RWPE2 (cell line): ENCODE measurements around the gene SHH.

Experiments
- ATAC-seq: fragments of 200-7000 bp; cut with Tn5 transposase; 3 replicates; pipeline ENCODE4 v1.9.1; 2021; ENCODE audit warnings: low read depth
- DNase-seq: peaks from one replicate; pipeline ENCODE4 v3.0.0-alpha.2; 2020; ENCODE audit warnings: low spot score
- H3K27ac ChIP-seq: fragments of 450-650 bp; 2 replicates; pipeline ENCODE4 v1.5.1; 2017; ENCODE audit warnings: mild to moderate bottlenecking; ENCODE audit not compliant: poor library complexity, severe bottlenecking
- H3K27me3 ChIP-seq: fragments of 250-450 bp; sonication (Bioruptor Pico); 2 replicates; pipeline ENCODE4 v1.5.1; 2021; ENCODE audit warnings: mild to moderate bottlenecking, moderate library complexity; ENCODE audit not compliant: insufficient read depth, poor library complexity, severe bottlenecking
- H3K36me3 ChIP-seq: fragments of 250-450 bp; sonication (Bioruptor Pico); 2 replicates; pipeline ENCODE4 v1.5.1; 2020; ENCODE audit warnings: low read depth, mild to moderate bottlenecking, moderate library complexity
- H3K4me1 ChIP-seq: fragments of 250-450 bp; sonication (Bioruptor Pico); 2 replicates; pipeline ENCODE4 v1.5.1; 2021; ENCODE audit warnings: mild to moderate bottlenecking, moderate library complexity; ENCODE audit not compliant: insufficient read depth, poor library complexity, severe bottlenecking
- H3K4me3 ChIP-seq: fragments of 250-450 bp; sonication (Bioruptor Pico); 2 replicates; pipeline ENCODE4 v1.5.1; 2021; ENCODE audit warnings: mild to moderate bottlenecking, moderate library complexity; ENCODE audit not compliant: severe bottlenecking
- H3K9me3 ChIP-seq: fragments of 250-450 bp; sonication (Bioruptor Pico); 2 replicates; pipeline ENCODE4 v1.5.1; 2021; ENCODE audit warnings: mild to moderate bottlenecking, moderate library complexity; ENCODE audit not compliant: severe bottlenecking
- TF ChIP-seq, protein P1 (sequence below): fragments of 450-650 bp; IDR thresholded peaks from one replicate; pipeline ENCODE4 v1.5.1; 2017; ENCODE audit warnings: mild to moderate bottlenecking, moderate library complexity; ENCODE audit not compliant: poor library complexity, severe bottlenecking

Gene SHH

DNA sequence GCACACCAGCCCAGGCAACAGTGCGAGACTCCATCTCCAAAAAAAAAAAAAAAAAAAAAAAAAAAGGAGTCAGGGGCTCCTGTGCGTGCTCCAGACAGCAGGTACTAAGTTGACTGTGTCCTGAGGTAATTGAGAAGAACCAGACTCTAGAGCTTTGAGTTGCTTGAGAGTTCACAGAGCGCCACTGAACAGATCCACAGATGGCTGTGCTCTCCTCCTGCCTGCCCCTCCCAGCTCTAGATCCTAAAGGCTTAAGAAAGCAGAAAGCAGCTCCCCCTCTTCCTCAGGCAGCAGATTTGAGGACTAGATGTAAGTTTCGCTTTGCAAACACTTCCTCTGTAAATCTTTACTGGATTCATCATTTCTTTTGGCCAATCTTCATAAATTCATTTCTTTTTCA, 38.7 kb downstream of the SHH start:
- Histone ChIP-seq H3K27me3 (no peaks in the 10 kb centered on the region), H3K9me3 (no peaks in the 10 kb centered on the region), H3K27ac (no peak overlapping the region), H3K4me3 (no peak overlapping the region), H3K4me1 (no peaks in the 10 kb centered on the region), H3K36me3 (peaks cover 81% of the 10 kb centered on the region)
- TF ChIP-seq, protein P1, sequence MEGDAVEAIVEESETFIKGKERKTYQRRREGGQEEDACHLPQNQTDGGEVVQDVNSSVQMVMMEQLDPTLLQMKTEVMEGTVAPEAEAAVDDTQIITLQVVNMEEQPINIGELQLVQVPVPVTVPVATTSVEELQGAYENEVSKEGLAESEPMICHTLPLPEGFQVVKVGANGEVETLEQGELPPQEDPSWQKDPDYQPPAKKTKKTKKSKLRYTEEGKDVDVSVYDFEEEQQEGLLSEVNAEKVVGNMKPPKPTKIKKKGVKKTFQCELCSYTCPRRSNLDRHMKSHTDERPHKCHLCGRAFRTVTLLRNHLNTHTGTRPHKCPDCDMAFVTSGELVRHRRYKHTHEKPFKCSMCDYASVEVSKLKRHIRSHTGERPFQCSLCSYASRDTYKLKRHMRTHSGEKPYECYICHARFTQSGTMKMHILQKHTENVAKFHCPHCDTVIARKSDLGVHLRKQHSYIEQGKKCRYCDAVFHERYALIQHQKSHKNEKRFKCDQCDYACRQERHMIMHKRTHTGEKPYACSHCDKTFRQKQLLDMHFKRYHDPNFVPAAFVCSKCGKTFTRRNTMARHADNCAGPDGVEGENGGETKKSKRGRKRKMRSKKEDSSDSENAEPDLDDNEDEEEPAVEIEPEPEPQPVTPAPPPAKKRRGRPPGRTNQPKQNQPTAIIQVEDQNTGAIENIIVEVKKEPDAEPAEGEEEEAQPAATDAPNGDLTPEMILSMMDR: no peak
- ATAC-seq (no peak), DNase-seq (no peak)

DNA sequence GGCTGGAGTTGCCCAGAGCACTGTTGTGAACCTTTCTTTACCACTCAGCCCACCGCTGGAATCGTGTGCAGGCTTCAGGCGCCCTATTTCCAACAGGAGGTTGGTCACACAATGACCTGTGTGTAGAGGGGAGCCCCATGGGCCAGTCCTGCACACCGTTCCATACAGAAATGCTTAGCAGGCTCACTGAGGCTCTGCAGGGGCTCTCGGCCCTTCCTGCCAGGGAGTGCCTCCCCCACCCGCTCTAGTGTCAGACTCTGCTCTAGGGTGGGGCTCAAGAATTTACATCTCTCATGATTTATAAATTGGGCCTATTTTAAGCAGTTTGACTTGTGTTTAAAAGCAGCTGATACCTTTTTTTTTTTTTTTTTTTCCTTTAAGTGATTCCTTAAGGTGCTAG, 42.0 kb downstream of the SHH start:
- H3K27ac ChIP-seq: no peak overlapping the region
- H3K4me1 ChIP-seq: no peaks in the 10 kb centered on the region
- TF ChIP-seq, protein P1: no peak
- no peaks in the 10 kb centered on the region for H3K27me3 ChIP-seq
- H3K36me3 ChIP-seq: peaks cover 87% of the 10 kb centered on the region
- H3K4me3 ChIP-seq: no peak overlapping the region
- ATAC-seq: no peak
- no peaks in the 10 kb centered on the region for H3K9me3 ChIP-seq
- no peak for DNase-seq

DNA sequence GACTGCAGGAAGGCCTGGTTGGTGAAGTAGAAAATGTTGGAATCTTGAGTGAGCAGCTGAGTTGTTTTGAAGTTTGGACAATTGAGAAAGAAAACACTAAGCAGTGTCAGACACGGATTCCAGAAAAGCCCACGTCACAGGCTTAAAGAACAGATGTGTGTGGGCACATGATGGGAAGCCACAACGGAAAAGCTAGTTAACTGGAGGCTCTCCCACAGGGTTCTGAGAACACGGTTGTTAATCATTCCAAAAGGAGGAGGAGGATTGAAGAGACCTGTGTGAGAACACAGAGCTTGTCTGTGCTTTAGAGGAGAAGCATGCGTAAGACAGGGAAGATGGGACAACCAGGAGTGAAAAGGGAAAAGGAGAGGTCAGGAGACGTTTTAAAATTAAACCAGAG, 42.6 kb downstream of the SHH start:
- Histone ChIP-seq H3K27me3 (no peaks in the 10 kb centered on the region), H3K4me1 (no peaks in the 10 kb centered on the region), H3K9me3 (no peaks in the 10 kb centered on the region), H3K36me3 (peaks cover 87% of the 10 kb centered on the region), H3K4me3 (no peak overlapping the region), H3K27ac (no peak overlapping the region)
- TF ChIP-seq, protein P1: no peak
- ATAC-seq: no peak
- no peak for DNase-seq

GRCh38 chr7:155766966-155767916, 45.0 kb downstream of the SHH start:
- no peaks in the 10 kb centered on the region for H3K9me3 ChIP-seq
- TF ChIP-seq, protein P1: no peak
- H3K27ac ChIP-seq: no peak overlapping the region
- no peak overlapping the region for H3K4me3 ChIP-seq
- H3K4me1 ChIP-seq: no peaks in the 10 kb centered on the region
- ATAC-seq (no peak), DNase-seq (no peak)
- no peaks in the 10 kb centered on the region for H3K27me3 ChIP-seq
- peaks cover 88% of the 10 kb centered on the region for H3K36me3 ChIP-seq

DNA sequence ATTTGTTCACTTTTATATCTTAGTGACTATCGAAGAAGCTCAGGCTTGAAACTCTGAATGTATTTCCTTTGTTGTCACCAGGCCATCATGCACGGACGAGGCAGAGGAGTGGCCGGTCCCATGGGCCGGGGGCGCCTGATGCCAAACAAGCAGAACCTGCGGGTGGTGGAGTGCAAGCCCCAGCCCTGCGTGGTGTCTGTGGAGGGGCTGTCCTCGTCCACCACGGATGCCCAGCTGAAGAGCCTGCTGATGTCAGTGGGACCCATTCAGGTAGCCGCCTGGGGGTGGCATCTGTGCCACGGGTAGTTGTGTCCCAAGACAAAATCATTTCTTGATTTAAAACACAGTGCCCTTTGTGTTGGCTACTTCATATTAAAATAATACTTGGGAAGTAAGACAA, 45.9 kb downstream of the SHH start:
- ATAC-seq: no peak
- no peak overlapping the region for H3K27ac ChIP-seq
- TF ChIP-seq, protein P1: no peak

More for the DNA sequence above, 45.9 kb downstream of the SHH start:
- Histone ChIP-seq H3K27me3 (no peaks in the 10 kb centered on the region), H3K4me1 (no peaks in the 10 kb centered on the region), H3K4me3 (no peak overlapping the region), H3K36me3 (peaks cover 80% of the 10 kb centered on the region), H3K9me3 (no peaks in the 10 kb centered on the region)
- DNase-seq: no peak
